Raji (cell line): ENCODE results near the gene SLCO2A1.

Experiments
- POLR2A ChIP-seq: IDR thresholded peaks from 2 replicates; pipeline ENCODE4 v1.6.1; 2011; ENCODE audit warnings: low read depth, low read length, control low read depth; ENCODE audit not compliant: insufficient read depth

Gene SLCO2A1

DNA sequence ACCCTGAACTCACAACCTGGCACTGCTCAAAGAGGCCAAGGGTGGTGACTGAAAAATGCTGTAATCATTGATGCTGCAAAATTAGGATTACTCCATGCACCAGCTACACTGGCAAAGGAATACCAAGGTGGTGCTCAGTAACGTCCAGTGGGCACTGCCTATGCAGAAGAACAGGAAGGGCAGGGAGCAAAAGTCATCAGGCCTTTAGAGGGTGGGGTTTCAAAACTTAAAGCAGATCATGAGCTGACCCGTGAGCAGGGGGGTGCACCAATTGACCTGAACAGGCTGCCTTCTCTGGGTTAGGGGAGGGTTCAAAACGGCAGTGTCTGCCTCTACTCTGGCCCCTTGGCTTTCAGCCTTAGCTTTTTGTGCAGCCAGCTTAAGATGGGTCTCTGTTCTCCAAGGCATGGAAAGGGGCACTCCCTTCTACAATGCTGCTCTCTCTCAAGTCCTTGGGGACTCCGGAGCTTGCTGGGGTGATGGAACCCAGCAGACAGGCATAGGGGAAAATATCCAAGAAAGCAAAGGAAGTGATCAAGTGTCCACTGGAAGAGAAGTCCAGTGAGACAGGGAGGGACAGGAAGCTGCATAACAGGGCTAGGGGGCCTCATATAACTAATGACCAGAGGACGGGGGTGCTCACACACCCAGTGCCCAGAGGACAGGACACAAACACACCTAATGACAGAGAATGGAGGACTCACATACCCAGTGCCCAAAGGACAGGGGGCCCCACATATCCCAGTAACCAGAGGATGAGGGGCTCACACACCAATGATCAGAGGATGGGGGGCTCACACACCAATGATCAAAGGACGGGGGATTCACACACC, 145.5 kb downstream of the SLCO2A1 start:
- TF ChIP-seq POLR2A: no peak

DNA sequence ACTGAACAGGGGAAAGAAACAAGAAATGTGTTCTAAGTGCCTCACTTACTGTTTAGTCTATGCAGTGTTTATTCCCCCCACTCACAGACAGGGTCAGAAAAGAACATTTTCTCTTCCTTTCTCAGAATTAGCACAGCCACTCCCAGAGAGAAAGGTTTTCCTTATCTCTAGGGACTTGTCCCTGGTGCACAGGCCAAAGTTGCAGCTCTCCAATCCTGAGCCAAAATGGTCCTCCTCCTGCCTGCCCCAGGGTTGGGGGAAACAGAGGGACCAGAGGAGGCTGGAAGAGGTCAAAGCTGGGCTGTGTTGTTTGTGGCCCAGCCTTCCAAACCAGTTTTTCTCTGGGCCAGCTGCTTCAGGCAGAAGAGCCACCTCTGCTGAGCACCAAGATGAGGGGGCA, 146.1 kb downstream of the SLCO2A1 start:
- TF ChIP-seq POLR2A: no peak

DNA sequence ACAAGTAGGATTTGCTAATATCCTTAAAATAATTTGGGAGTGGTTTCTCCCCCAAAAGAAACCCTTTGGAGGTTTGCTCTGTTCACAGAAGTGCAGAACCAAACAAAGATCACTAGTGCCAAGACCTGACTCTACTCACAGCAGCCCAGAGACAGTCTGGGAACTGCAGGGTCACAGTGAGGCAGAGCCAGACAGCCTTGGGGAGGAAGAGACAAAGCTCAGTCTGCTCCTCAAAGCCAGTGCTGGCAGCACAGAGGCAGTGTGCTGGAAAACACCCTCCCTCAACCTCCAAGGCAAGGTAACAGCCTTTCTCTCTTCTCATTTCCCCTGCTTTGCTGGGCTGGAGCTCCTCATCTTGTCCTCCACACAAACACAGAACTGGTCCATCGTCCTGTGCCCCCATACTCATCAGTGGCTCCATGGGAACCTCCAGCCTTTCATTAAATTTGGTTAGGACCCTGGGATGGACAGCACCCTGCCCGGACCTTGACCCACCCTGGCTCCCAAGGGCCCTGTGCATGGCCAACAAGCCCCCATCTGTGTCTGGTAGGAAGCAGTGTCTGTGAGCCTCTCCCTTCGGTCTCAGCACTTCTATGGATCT, 146.6 kb downstream of the SLCO2A1 start:
- no peak for TF ChIP-seq POLR2A

DNA sequence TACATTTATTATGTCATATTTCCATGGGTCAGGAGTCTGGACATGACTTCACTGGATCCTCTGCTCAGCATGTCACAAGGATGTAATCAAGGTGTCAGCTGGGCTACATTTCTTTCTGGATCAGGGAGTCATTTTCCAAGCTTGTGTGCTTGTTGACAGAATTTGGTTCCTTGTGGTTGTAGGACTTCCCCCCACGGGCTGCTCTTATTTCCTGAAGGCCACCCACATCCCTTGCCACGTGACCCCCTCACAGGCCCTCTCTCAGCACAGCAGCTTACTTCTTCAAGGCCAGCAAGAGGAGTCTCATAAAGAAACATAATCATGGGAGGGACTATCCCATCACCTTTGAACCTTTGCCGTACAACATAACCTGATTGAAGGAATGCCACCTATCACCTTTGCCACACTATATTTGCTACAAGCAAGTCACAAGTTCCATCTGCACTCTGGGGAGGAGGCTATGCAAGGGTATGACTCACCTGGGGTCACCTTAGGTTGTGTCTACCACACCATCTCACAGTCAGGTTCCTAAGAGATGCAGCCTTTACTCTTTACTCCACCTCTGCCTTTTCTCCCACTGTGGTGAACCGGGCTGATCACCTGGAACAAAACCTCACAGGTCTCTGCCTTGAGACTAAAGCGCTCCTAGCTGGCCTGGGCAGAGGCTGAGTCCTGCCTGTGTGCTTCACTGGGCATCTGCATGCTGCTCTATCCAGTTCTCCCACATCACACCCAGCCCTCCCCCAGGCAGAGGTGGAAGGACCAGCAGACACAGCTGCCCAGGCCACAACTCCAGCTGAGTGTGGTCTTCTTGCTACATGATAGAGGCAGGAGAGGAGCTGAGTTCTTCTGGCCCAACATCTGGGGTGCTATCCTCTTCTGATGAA, 147.5 kb downstream of the SLCO2A1 start:
- no peak for TF ChIP-seq POLR2A

DNA sequence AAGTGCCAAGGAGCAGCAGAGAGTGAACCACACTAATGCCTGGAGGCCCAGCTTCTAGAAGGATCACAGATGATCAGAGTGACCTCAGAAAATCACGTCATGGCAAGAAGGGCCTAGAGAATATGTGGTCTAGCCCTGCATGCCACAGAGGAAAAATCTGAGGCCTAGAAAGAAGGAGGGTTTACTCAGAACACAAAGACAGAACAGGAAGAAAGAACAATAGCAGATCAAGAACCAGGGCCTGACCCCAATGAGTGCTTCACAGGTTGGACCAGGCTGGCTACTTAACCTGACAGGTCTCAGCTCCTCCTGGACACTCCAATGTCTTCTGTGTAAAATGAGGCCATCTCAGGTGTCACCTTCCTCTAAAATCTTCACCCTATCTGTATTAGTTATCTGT, 148.2 kb downstream of the SLCO2A1 start:
- TF ChIP-seq POLR2A: no peak

DNA sequence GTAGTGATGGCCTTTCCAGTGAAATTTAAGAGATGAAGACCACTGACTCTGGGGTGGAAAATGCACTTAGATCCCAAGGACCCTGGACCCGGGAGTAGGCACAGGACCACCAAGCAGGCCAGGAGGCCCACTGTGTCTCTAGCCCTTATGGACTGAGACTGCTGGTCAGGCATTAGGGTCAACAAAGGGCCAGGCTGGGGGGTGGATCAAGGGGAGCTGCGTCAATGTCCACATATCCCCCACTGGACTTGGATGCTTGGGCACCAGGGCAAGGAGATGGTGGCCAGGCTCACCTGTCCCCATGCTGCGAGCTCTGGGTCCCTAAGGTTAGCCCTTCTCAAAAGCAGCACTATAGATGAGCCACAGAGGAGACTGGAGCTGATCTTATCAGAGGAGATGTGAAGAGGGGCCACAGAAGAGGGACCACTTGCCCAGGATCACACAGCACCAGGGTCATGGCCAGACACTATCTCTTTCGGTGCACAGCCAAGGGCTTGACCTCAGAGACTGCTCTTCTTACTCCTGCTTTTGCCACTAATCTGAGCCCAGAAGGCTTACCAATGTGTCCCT, 148.8 kb downstream of the SLCO2A1 start:
- no peak for TF ChIP-seq POLR2A

DNA sequence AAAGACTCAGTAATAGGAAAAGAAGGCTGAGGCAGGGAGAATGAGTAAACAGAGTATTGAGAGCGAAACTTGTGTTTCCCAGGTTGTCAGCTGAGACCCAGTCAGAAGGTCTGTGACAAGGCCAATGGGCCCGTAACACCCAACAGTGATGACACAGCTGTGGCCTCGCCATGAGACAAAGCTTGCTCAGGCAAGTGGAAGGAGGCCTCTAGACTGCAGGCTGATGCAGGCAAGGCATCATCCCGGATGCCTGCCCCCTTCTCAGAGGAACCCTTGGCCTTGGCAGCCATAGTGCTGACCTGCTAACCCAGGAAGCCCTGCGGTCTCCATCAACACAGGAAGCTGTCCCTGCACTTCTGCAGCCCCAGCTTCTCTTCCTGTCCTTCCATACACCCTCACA, 149.4 kb downstream of the SLCO2A1 start:
- TF ChIP-seq POLR2A: no peak

DNA sequence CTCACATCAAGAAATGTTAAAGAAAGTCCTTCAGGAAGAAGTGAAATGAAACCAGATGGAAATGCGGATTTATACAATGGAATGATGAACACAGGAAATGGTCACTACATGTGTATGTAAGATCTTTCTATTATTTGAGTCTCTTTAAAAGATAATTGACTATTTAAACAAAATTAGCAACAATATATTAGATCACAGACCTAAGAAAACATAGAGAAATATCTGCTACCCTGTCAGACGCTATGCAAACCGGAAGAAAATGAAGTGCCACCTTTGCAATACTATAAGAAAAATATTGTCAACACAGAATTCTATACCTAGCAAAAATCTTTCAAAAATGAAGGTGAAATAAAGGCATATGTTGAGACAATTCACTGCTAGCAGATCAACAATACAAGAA, 151.2 kb downstream of the SLCO2A1 start:
- no peak for TF ChIP-seq POLR2A
